HepG2 (cell line): ENCODE measurements around the gene PP2D1. TPM values are rescaled to one million over a fixed set of nuclear protein-coding genes. Genes with fewer than 3 reads are reported as not detected.

ENCODE experiments used
- ATAC-seq: fragments of 200-7000 bp; cut with Tn5 transposase; 3 replicates; pipeline ENCODE4 v1.9.1; 2020; ENCODE audit warnings: mild to moderate bottlenecking, moderate library complexity
- BruUV-seq: library from RNA; stranded (reverse); fragments of 400-500 nt; replicated peaks from 2 replicates; lab custom pipeline; 2021; lab: Mats Ljungman, UMichigan
- CTCF ChIA-PET: fragments of 300-600 bp; formaldehyde crosslinking; extraction: SDS; loops from one replicate; lab custom pipeline; 2021; ENCODE audit warnings: low total read pairs, inconsistent platforms, low intra/inter-chr PET ratio; lab: Yijun Ruan, JAX
- POLR2A ChIA-PET: fragments of 350-600 bp; sonication (Branson Sonifier 250); formaldehyde crosslinking; loops from one replicate; lab custom pipeline; 2020; ENCODE audit warnings: antibody characterized with exemption, inconsistent platforms; lab: Yijun Ruan, JAX
- DNase-seq: peaks from one replicate; pipeline ENCODE4 v3.0.0-alpha.2; 2015; ENCODE audit warnings: low spot score
- FAIRE-seq: peaks from 3 replicates; lab custom pipeline; 2011; peaks lifted over from hg19 to GRCh38; lab: Jason Lieb, UNC
- H2AFZ ChIP-seq: one replicate; pipeline ENCODE4 v1.6.1; 2011; ENCODE audit warnings: low read length, inconsistent platforms
- H3K27ac ChIP-seq: fragments of 300-600 bp; 3 replicates; pipeline ENCODE4 v1.8.0; 2011; ENCODE audit warnings: mixed run types, mild to moderate bottlenecking, mixed read lengths, low read length, inconsistent platforms; ENCODE audit not compliant: insufficient read depth; ENCODE audit errors: extremely low read length
- H3K27me3 ChIP-seq, 2 experiments: fragments of 200-600 bp in 1 of 2; 2 replicates in 1 of 2; 3 replicates in 1 of 2; pipeline versions ENCODE4 v1.6.0 to v1.8.0; 2011; ENCODE audit warnings: low read length in 2 of 2, mild to moderate bottlenecking in 2 of 2, moderate library complexity in 2 of 2, inconsistent platforms in 1 of 2; ENCODE audit not compliant: insufficient read depth in 2 of 2, control insufficient read depth in 1 of 2
- H3K36me3 ChIP-seq, 2 experiments: fragments of 200-600 bp in 1 of 2; replicated peaks in 1 of 2; 2 replicates in 1 of 2; 3 replicates in 1 of 2; pipeline versions ENCODE4 v1.5.1 to v1.8.0; 2011; ENCODE audit warnings: low read length in 2 of 2, inconsistent platforms in 1 of 2; ENCODE audit not compliant: insufficient read depth in 2 of 2, control insufficient read depth in 1 of 2
- H3K4me1 ChIP-seq: 2 replicates; pipeline ENCODE4 v1.5.1; 2012; ENCODE audit warnings: low read length, inconsistent platforms; ENCODE audit not compliant: insufficient read depth
- H3K4me2 ChIP-seq: 2 replicates; pipeline ENCODE4 v1.6.0; 2011; ENCODE audit warnings: low read depth, low read length, inconsistent platforms
- H3K4me3 ChIP-seq, 3 experiments: fragments of 200-600 bp in 1 of 3; sonication (generic), shearing (Covaris generic) in 1 of 3; replicated peaks in 1 of 3; 2 replicates each; pipeline ENCODE4 v1.5.1; 2011 to 2016; ENCODE audit warnings: low read length in 3 of 3, inconsistent platforms in 2 of 3, low read depth in 2 of 3, mild to moderate bottlenecking in 2 of 3, control low read depth in 1 of 3, mixed read lengths in 1 of 3; ENCODE audit not compliant: insufficient read depth in 1 of 3
- H3K79me2 ChIP-seq: one replicate; pipeline ENCODE4 v1.6.1; 2011; ENCODE audit warnings: low read length, inconsistent platforms; ENCODE audit not compliant: insufficient read depth
- H3K9ac ChIP-seq: 2 replicates; pipeline ENCODE4 v1.6.0; 2011; ENCODE audit warnings: mild to moderate bottlenecking, low read depth, low read length, inconsistent platforms; ENCODE audit not compliant: insufficient read depth
- H3K9me3 ChIP-seq: 2 replicates; pipeline ENCODE4 v1.5.1; 2012; ENCODE audit warnings: mild to moderate bottlenecking, low read length
- H4K20me1 ChIP-seq: 2 replicates; pipeline ENCODE4 v1.6.0; 2011; ENCODE audit warnings: inconsistent platforms, mild to moderate bottlenecking, low read length, moderate library complexity; ENCODE audit not compliant: insufficient read depth
- CBX2 ChIP-seq, 2 experiments: fragments of 200-600 bp in 1 of 2; sonication (generic); formaldehyde crosslinking in 1 of 2; IDR thresholded peaks; 2 replicates each; pipeline versions ENCODE4 v1.7.0 to v1.8.1; 2018 to 2022; ENCODE audit warnings: low read depth in 2 of 2, low read length in 1 of 2, mild to moderate bottlenecking in 1 of 2, missing genetic modification reagents in 1 of 2
- HINFP ChIP-seq: sonication (generic); formaldehyde crosslinking; IDR thresholded peaks from 2 replicates; pipeline ENCODE4 v1.4.0; 2020; ENCODE audit warnings: low read depth, mild to moderate bottlenecking, missing genetic modification reagents
- HOXA9 ChIP-seq: sonication (generic); formaldehyde crosslinking; IDR thresholded peaks from 2 replicates; pipeline ENCODE4 v1.8.1; 2022; ENCODE audit warnings: missing genetic modification reagents, mild to moderate bottlenecking, moderate library complexity, borderline replicate concordance
- NFRKB ChIP-seq: fragments of 450-650 bp; IDR thresholded peaks from 2 replicates; pipeline ENCODE4 v1.6.1; 2017
- RBM22 ChIP-seq: fragments of 200-400 bp; formaldehyde crosslinking; optimal IDR thresholded peaks from 2 replicates; pipeline ENCODE3; 2017; ENCODE audit warnings: mild to moderate bottlenecking, low read length, moderate library complexity
- REL ChIP-seq: sonication (generic); formaldehyde crosslinking; conservative IDR thresholded peaks from 2 replicates; pipeline ENCODE4 v1.8.0; 2022; ENCODE audit warnings: mild to moderate bottlenecking, missing genetic modification reagents, moderate library complexity
- SIX4 ChIP-seq: sonication (generic); formaldehyde crosslinking; IDR thresholded peaks from 2 replicates; pipeline ENCODE4 v1.4.0; 2020; ENCODE audit warnings: missing genetic modification reagents
- SMAD9 ChIP-seq: sonication (generic); formaldehyde crosslinking; IDR thresholded peaks from 2 replicates; pipeline ENCODE4 v1.5.1; 2020; ENCODE audit warnings: mild to moderate bottlenecking, missing genetic modification reagents
- ZMYM2 ChIP-seq: sonication (generic); formaldehyde crosslinking; IDR thresholded peaks from 2 replicates; pipeline ENCODE4 v1.8.0; 2022; ENCODE audit warnings: mild to moderate bottlenecking, missing genetic modification reagents
- ZNF12 ChIP-seq: sonication (generic); formaldehyde crosslinking; IDR thresholded peaks from 2 replicates; pipeline ENCODE4 v1.5.0; 2020; ENCODE audit warnings: missing genetic modification reagents
- ZNF34 ChIP-seq: sonication (generic); formaldehyde crosslinking; IDR thresholded peaks from 2 replicates; pipeline ENCODE4 v1.4.0; 2020; ENCODE audit warnings: mild to moderate bottlenecking, missing genetic modification reagents, borderline replicate concordance
- ZNF441 ChIP-seq: sonication (generic); formaldehyde crosslinking; IDR thresholded peaks from 2 replicates; pipeline ENCODE4 v1.7.0; 2021; ENCODE audit warnings: missing genetic modification reagents, borderline replicate concordance
- ZNF510 ChIP-seq: sonication (generic); formaldehyde crosslinking; IDR thresholded peaks from 2 replicates; pipeline ENCODE4 v1.4.0; 2020; ENCODE audit warnings: low read depth, mild to moderate bottlenecking, missing genetic modification reagents
- ZNF558 ChIP-seq: sonication (generic); formaldehyde crosslinking; IDR thresholded peaks from 2 replicates; pipeline ENCODE4 v1.9.0; 2022; ENCODE audit warnings: mild to moderate bottlenecking, missing genetic modification reagents, borderline replicate concordance
- WGBS: methylation state at CpG from one replicate; pipeline ENCODE4 v1.1.6; 2017; ENCODE audit warnings: low lambda C conversion rate; 5-methylcytosine and 5-hydroxymethylcytosine counted together
- in situ Hi-C: cut with HindIII; loops from 2 replicates; pipeline ENCODE4 v1.10.0; 2017; ENCODE audit warnings: low pct_unique_long_range_greater_than_20kb; ENCODE audit not compliant: extremely low pct_ligation_motif_present
- intact Hi-C: fragments of 100-400 bp; cut with micrococcal nuclease; formaldehyde crosslinking; loops from one replicate; pipeline ENCODE4 v1.10.0; 2022; ENCODE audit not compliant: unreplicated experiment
- polyA plus RNA-seq, 8 experiments: library from polyadenylated mRNA; depleted of rRNA in 3 of 8; stranded (reverse) in 7 of 8; unstranded in 1 of 8; fragments of >200 nt; fragmentation: Illumina TruSeq in 4 of 8; extraction: Trizol in 4 of 8; gene quantifications; 2 replicates each; pipeline versions ENCODE4 v1.2.1 to v1.2.3, GENCODE V29; 2011 to 2016; ENCODE audit warnings: low read depth in 4 of 8, missing spikeins in 1 of 8, mixed read lengths in 1 of 8; ENCODE audit not compliant: insufficient read depth in 1 of 8
- total RNA-seq, 5 experiments: library from RNA; depleted of rRNA; stranded (reverse); fragments of >200 nt; fragmentation: Illumina TruSeq; extraction: Trizol; gene quantifications; 2 replicates each; pipeline ENCODE4 v1.2.3, GENCODE V29; 2016; ENCODE audit warnings: low read depth in 1 of 5

PP2D1 gene
- total and polyA plus RNA-seq, 2 of the 13 experiments (the other 11 are each of a cell fraction or from before 2014, with no cell fraction given) = not detected

DNA sequence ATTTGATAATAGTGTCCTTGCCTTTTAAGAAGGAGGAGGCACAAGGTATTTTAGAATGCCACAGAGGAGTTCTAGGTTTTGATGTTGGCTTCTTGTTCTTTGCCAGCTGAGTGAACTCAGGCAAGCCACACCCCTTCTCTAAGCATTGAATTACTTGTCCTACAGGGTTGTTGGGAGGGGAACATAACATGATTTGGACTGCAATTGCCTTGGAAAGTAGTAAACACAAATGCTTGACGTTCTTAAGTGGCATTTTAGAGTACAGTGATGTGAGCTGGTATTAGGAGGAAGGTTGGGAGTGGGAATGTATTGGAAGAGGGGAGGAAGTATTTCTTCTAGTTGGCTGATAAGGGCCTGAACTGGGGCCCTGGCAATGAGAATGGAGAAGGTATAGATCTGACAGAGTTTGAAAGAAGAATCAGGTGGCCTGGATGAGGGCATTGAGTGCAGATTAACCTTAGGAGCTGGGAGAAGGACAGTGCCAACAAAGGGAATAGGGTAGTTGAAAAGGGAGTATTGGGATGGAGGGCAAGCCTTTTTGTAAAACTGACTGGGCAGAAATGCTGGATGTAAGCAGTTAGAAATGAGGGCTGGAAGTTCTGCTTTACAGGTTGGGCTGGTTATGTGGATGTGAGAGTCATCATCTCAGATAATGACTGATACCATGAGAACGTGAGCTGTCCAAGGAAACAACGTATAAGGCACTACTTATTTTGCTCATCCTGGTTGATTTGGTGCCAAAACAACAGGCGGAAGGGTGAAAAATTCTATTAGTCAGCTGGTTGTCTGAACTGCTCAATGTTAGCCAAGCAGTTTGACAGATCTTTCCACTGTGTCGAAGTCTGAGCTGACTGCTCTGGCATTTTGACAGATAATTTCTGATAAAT is 44.9 kb upstream of the PP2D1 start:
- no peaks in the 10 kb centered on the region for H3K27me3 ChIP-seq
- TF ChIP-seq SMAD9 (CRISPR knock-in tag) (no peak), ZNF558 (CRISPR knock-in tag) (no peak), RBM22 (no peak), ZNF510 (no peak), CBX2 (IDR thresholded peaks at IDR 0.05; ENCODE audit: low read depth, low read length) (no peak), CBX2 (CRISPR knock-in tag; IDR thresholded peaks at IDR 0.05; ENCODE audit: low read depth) (no peak), HINFP (CRISPR knock-in tag) (no peak), NFRKB (no peak), SIX4 (CRISPR knock-in tag) (no peak), ZNF441 (CRISPR knock-in tag) (no peak), HOXA9 (CRISPR knock-in tag) (no peak), ZNF12 (no peak), ZMYM2 (no peak), ZNF34 (CRISPR knock-in tag) (no peak), REL (no peak)
- TF ChIP-seq, all 625 proteins: peak for 0
- Histone ChIP-seq H3K27ac (no peak overlapping the region), H3K9ac (no peak overlapping the region), H4K20me1 (no peaks in the 10 kb centered on the region), H3K4me2 (no peak overlapping the region), H2AFZ (no peak overlapping the region), H3K79me2 (no peaks in the 10 kb centered on the region), H3K4me1 (no peaks in the 10 kb centered on the region; the same call in 1 of the 2 replicates), H3K4me3 (no peak overlapping the region), H3K9me3 (no peaks in the 10 kb centered on the region), H3K36me3 (no peaks in the 10 kb centered on the region)
- ATAC-seq (no peak), FAIRE-seq (no peak), DNase-seq (no peak)
- in situ Hi-C loops (no loop called here), intact Hi-C loops (no loop called here)
- 38% methylated on average over 5 of the region's 5 CpGs for WGBS
- no TSS peak for BruUV-seq
- POLR2A ChIA-PET = no interaction called here
- CTCF ChIA-PET = no interaction called here
